Measurements from ENCODE around the gene MIR17HG.

GRCh38 chr13:91307887-91308286 is 39.6 kb upstream of the MIR17HG start:
- no peak for TF ChIP-seq CTCF (IDR thresholded peaks at IDR 0.05)
- no peak for TF ChIP-seq POLR2A (IDR thresholded peaks at IDR 0.05)
- TF ChIP-seq POLR2AphosphoS5 (IDR thresholded peaks at IDR 0.05) = no peak

Measured in sigmoid colon (tissue), 4 donors.